ENCODE measurements around the gene ATP2C2. TPM values are rescaled to one million over a fixed set of nuclear protein-coding genes. Genes with fewer than 3 reads are reported as not detected.

The ATP2C2 gene
- total RNA-seq, 1 experiment from 2014 or later, result not detected

GRCh38 chr16:84509032-84509950 is 141.0 kb downstream of the ATP2C2 start:
- intact Hi-C loops (cut with micrococcal nuclease), result loop anchor here (10.0 kb wide), 1 partner anchor 684 kb away; no protein-coding TSS in a partner anchor
- POLR2A ChIA-PET, result interaction anchor here (1.0 kb wide), 1 partner anchor 114 kb away, joined by 3 read pairs; no protein-coding TSS in a partner anchor

GRCh38 chr16:84511180-84511800 is 143.0 kb downstream of the ATP2C2 start:
- intact Hi-C loops (cut with micrococcal nuclease), result loop anchor here (1.0 kb wide), 2 partner anchors 111 to 215 kb away; no protein-coding TSS in a partner anchor
- Mint-ChIP-seq H3K4me3 (ENCODE audit: unreplicated experiment) (no peak overlapping the region), H3K27me3 (ENCODE audit: insufficient read depth, unreplicated experiment) (no peaks in the 10 kb centered on the region), H3K9me3 (ENCODE audit: unreplicated experiment) (no peaks in the 10 kb centered on the region), H3K36me3 (ENCODE audit: insufficient read depth, unreplicated experiment) (no peaks in the 10 kb centered on the region), H3K4me1 (ENCODE audit: insufficient read depth, unreplicated experiment) (no peaks in the 10 kb centered on the region), H3K27ac (ENCODE audit: low read depth, unreplicated experiment) (no peak overlapping the region)
- ChIA-PET CTCF (interaction anchor here (0.6 to 4.2 kb wide), 24 partner anchors 9 to 460 kb away, joined by 3 to 56 read pairs (median 5); no protein-coding TSS in a partner anchor), POLR2A (interaction anchor here (0.8 to 1.4 kb wide), 3 partner anchors 17 to 212 kb away, joined by 3 to 4 read pairs (median 3); no protein-coding TSS in a partner anchor)
- peak; percentile 86 for DNase-seq (ENCODE audit: unreplicated experiment)
- TF ChIP-seq CTCF (IDR thresholded peaks at IDR 0.05; ENCODE audit: unreplicated experiment), result peak; percentile 87
- BruUV-seq (replicated peaks), result no TSS peak

More at GRCh38 chr16:84509032-84509950, 141.0 kb downstream of the ATP2C2 start:
- Mint-ChIP-seq H3K9me3 (ENCODE audit: unreplicated experiment) (no peaks in the 10 kb centered on the region), H3K27ac (ENCODE audit: low read depth, unreplicated experiment) (no peak overlapping the region), H3K4me3 (ENCODE audit: unreplicated experiment) (no peak overlapping the region), H3K4me1 (ENCODE audit: insufficient read depth, unreplicated experiment) (peaks cover 13% of the 10 kb centered on the region), H3K36me3 (ENCODE audit: insufficient read depth, unreplicated experiment) (no peaks in the 10 kb centered on the region), H3K27me3 (ENCODE audit: insufficient read depth, unreplicated experiment) (no peaks in the 10 kb centered on the region)
- no peak for DNase-seq (ENCODE audit: unreplicated experiment)
- no TSS peak for BruUV-seq (replicated peaks)
- no peak for TF ChIP-seq CTCF (IDR thresholded peaks at IDR 0.05; ENCODE audit: unreplicated experiment)
- CTCF ChIA-PET, result interaction anchor here (0.6 to 2.6 kb wide), 9 partner anchors 13 to 479 kb away, joined by 3 to 16 read pairs (median 3); no protein-coding TSS in a partner anchor

GRCh38 chr16:84511831-84512230 is 143.5 kb downstream of the ATP2C2 start:
- Mint-ChIP-seq H3K4me1 (ENCODE audit: insufficient read depth, unreplicated experiment) (no peaks in the 10 kb centered on the region), H3K27me3 (ENCODE audit: insufficient read depth, unreplicated experiment) (no peaks in the 10 kb centered on the region), H3K9me3 (ENCODE audit: unreplicated experiment) (no peaks in the 10 kb centered on the region), H3K4me3 (ENCODE audit: unreplicated experiment) (no peak overlapping the region), H3K36me3 (ENCODE audit: insufficient read depth, unreplicated experiment) (no peaks in the 10 kb centered on the region), H3K27ac (ENCODE audit: low read depth, unreplicated experiment) (no peak overlapping the region)
- CTCF ChIA-PET, result interaction anchor here (0.6 to 4.2 kb wide), 10 partner anchors 8 to 459 kb away, joined by 3 to 56 read pairs (median 4); no protein-coding TSS in a partner anchor
- no peak for TF ChIP-seq CTCF (IDR thresholded peaks at IDR 0.05; ENCODE audit: unreplicated experiment)
- no peak for DNase-seq (ENCODE audit: unreplicated experiment)
- BruUV-seq (replicated peaks), result no TSS peak
- intact Hi-C loops (cut with micrococcal nuclease), result loop anchor here (1.0 kb wide), 2 partner anchors 110 to 214 kb away; no protein-coding TSS in a partner anchor
- POLR2A ChIA-PET, result interaction anchor here (0.8 to 1.4 kb wide), 2 partner anchors 91 to 111 kb away, joined by 3 to 4 read pairs; no protein-coding TSS in a partner anchor

Measured in MCF 10A (cell line).